CD8-positive, alpha-beta memory T cell (primary cell): ENCODE data around the gene DNAJA1. TPM values are rescaled to one million over a fixed set of nuclear protein-coding genes. Genes with fewer than 3 reads are reported as not detected.
"Not testable (repeated sequence)": the region's sequence is repeated elsewhere in the genome, so short reads cannot be mapped to it uniquely, and the experiment has no call there.

Experiments used
- CTCF ChIA-PET: fragments of 350-600 bp; sonication (Branson Sonifier 250); formaldehyde crosslinking; loops from one replicate; lab custom pipeline; 2021; ENCODE audit warnings: antibody characterized with exemption; lab: Charles Lee
- POLR2A ChIA-PET: fragments of 350-600 bp; sonication (Branson Sonifier 250); formaldehyde crosslinking; loops from one replicate; lab custom pipeline; 2021; ENCODE audit warnings: antibody characterized with exemption; lab: Charles Lee
- DNase-seq, 5 donors: peaks; one replicate each; pipeline versions ENCODE4 v3.0.0 to v3.0.0-alpha.2; 2020 to 2022; ENCODE audit warnings: mixed read lengths in 1 of 5
- H3K27ac ChIP-seq: one replicate; pipeline ENCODE4 v1.7.0; 2013; ENCODE audit warnings: low read depth, mild to moderate bottlenecking, low read length, moderate library complexity
- H3K27me3 ChIP-seq: 2 replicates; pipeline ENCODE4 v1.7.0; 2013; ENCODE audit warnings: low read length, mild to moderate bottlenecking; ENCODE audit not compliant: insufficient read depth, poor library complexity, severe bottlenecking
- H3K36me3 ChIP-seq: 2 replicates; pipeline ENCODE4 v1.7.0; 2013; ENCODE audit warnings: mild to moderate bottlenecking, low read length, moderate library complexity; ENCODE audit not compliant: insufficient read depth
- H3K4me1 ChIP-seq: 2 replicates; pipeline ENCODE4 v1.7.0; 2013; ENCODE audit warnings: mild to moderate bottlenecking, low read length, moderate library complexity; ENCODE audit not compliant: insufficient read depth
- H3K4me3 ChIP-seq: 2 replicates; pipeline ENCODE4 v1.7.0; 2013; ENCODE audit warnings: mild to moderate bottlenecking, low read length
- H3K9me3 ChIP-seq: 2 replicates; pipeline ENCODE4 v1.7.0; 2013; ENCODE audit warnings: mild to moderate bottlenecking, low read length
- H3K27ac Mint-ChIP-seq, 8 donors: one replicate each; pipeline ENCODE4 v1.8.0; 2020 to 2021; ENCODE audit warnings: mixed read lengths in 8 of 8, mild to moderate bottlenecking in 6 of 8, inconsistent platforms in 3 of 8, moderate library complexity in 3 of 8
- H3K27me3 Mint-ChIP-seq, 2 donors: one replicate each; pipeline ENCODE4 v1.8.0; 2020 to 2021; ENCODE audit warnings: mixed read lengths in 2 of 2, mild to moderate bottlenecking in 1 of 2, moderate library complexity in 1 of 2
- H3K36me3 Mint-ChIP-seq, 3 donors: one replicate each; pipeline ENCODE4 v1.8.0; 2020 to 2021; ENCODE audit warnings: mixed read lengths in 3 of 3, inconsistent platforms in 1 of 3, mild to moderate bottlenecking in 1 of 3
- H3K4me1 Mint-ChIP-seq, 3 donors: one replicate each; pipeline ENCODE4 v1.8.0; 2020 to 2021; ENCODE audit warnings: mixed read lengths in 3 of 3, inconsistent platforms in 1 of 3, mild to moderate bottlenecking in 1 of 3
- H3K4me3 Mint-ChIP-seq, 7 donors: one replicate each; pipeline ENCODE4 v1.8.0; 2020 to 2021; ENCODE audit warnings: mixed read lengths in 7 of 7, mild to moderate bottlenecking in 6 of 7, moderate library complexity in 4 of 7, inconsistent platforms in 2 of 7
- H3K9me3 Mint-ChIP-seq, 5 donors: one replicate each; pipeline ENCODE4 v1.8.0; 2020 to 2022; ENCODE audit warnings: mixed read lengths in 5 of 5, mild to moderate bottlenecking in 3 of 5, moderate library complexity in 2 of 5, inconsistent platforms in 1 of 5
- polyA plus RNA-seq: library from polyadenylated mRNA; unstranded; fragments of 300-500 nt; fragmentation: Illumina TruSeq; gene quantifications from one replicate; pipeline ENCODE4 v1.2.3, GENCODE V29; 2021
- total RNA-seq, 2 experiments: library from RNA; stranded (reverse); gene quantifications; one replicate each; pipeline ENCODE4 v1.2.3, GENCODE V29; 2021

DNAJA1 gene
- total and polyA plus RNA-seq, 3 experiments from 2014 or later, result 106 to 332 (median 318) TPM

DNA sequence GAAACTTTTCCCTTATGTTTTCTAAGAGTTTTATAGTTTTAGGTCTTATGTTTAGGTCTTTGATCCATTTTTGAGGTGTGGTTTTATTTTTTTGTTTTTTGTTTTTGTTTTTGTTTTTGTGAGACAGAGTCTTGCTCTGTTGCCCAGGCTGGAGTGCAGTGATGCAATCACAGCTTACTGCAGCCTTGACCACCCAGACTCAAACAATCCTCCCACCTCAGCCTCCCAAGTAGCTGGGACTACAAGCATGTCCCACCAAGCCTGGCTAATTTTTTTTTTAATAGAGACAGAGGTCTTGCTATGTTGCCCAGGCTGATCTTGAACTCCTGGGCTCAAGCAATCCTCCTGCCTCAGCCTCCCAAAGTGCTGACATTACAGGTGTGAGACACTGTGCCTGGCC is 19.7 kb upstream of the DNAJA1 start:
- CTCF ChIA-PET, POLR2A ChIA-PET: not testable (repeated sequence)

DNA sequence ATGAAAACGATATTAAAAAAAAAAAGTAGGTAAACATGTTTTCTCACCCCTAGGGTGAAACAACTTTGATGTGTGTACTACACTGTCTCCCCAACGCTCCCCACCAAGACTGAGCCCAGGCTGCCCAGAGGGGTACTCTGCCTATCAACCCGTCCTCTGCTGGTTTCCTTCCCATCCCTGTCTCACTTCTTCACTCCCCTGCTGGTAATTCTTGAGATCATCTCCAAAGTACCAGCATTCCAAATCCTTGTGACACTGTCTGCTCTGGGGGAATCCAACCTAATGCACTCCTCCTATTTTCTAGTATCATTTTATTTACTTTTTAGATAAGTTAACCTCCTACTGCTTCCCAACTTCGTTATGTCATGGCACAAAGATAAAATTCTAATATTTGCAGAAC is 17.3 kb upstream of the DNAJA1 start:
- peak overlapping the region in 2 of 8 donors; percentile 55 to 75 for H3K27ac Mint-ChIP-seq
- no peak overlapping the region for H3K4me3 Mint-ChIP-seq
- no peaks in the 10 kb centered on the region for H3K9me3 Mint-ChIP-seq
- H3K36me3 ChIP-seq, result no peaks in the 10 kb centered on the region
- H3K36me3 Mint-ChIP-seq, result peaks cover 0 to 2% (median 2%) of the 10 kb centered on the region in 3 donors
- ChIA-PET CTCF (no interaction called here), POLR2A (no interaction called here)
- H3K4me1 Mint-ChIP-seq, result peaks cover 0 to under 1% (median 0%) of the 10 kb centered on the region in 3 donors
- H3K27me3 Mint-ChIP-seq, result no peaks in the 10 kb centered on the region
- no peaks in the 10 kb centered on the region for H3K27me3 ChIP-seq
- no peak overlapping the region for H3K4me3 ChIP-seq
- H3K27ac ChIP-seq, result no peak overlapping the region
- no peaks in the 10 kb centered on the region for H3K4me1 ChIP-seq
- no peak for DNase-seq
- no peaks in the 10 kb centered on the region for H3K9me3 ChIP-seq

More for the DNA sequence above, 19.7 kb upstream of the DNAJA1 start:
- Mint-ChIP-seq H3K4me1 (peaks cover 11 to 22% (median 17%) of the 10 kb centered on the region in 3 donors), H3K27ac (peak overlapping the region in 1 of 8 donors; percentile 49)
- not testable (repeated sequence) for H3K4me3 ChIP-seq, H3K27me3 ChIP-seq, H3K4me3 Mint-ChIP-seq, H3K27ac ChIP-seq, H3K36me3 Mint-ChIP-seq, H3K27me3 Mint-ChIP-seq, H3K9me3 ChIP-seq, H3K9me3 Mint-ChIP-seq, DNase-seq, H3K36me3 ChIP-seq
- peaks cover 10% of the 10 kb centered on the region for H3K4me1 ChIP-seq

DNA sequence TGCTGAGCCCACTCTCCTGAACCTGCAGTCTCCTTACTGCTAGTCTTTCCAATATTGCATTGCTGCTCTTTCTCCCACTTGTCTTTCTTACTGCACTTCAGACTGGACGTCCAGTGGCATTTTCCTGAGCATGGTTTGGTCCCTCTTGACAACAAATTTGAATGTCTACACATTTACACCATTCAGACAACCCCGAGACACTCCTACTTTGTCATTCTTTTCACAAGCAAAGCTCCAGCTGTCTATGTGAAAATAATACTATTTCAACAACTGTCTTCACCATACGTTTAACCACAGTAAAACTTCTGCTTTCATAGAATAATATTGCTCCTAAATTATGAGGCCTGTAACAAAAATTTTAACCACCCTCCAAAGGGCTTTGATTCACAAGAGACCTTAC is 13.2 kb upstream of the DNAJA1 start:
- no peak overlapping the region for H3K4me3 ChIP-seq
- Mint-ChIP-seq H3K27ac (peak overlapping the region in 1 of 8 donors; percentile 63), H3K4me3 (no peak overlapping the region), H3K27me3 (no peaks in the 10 kb centered on the region), H3K36me3 (peaks cover 0 to 3% (median 2%) of the 10 kb centered on the region in 3 donors), H3K9me3 (no peaks in the 10 kb centered on the region), H3K4me1 (no peaks in the 10 kb centered on the region)
- CTCF ChIA-PET, result interaction anchor here (2.0 kb wide), 1 partner anchor 11 kb away, joined by 5 read pairs; no protein-coding TSS in a partner anchor
- no peaks in the 10 kb centered on the region for H3K27me3 ChIP-seq
- H3K9me3 ChIP-seq, result no peaks in the 10 kb centered on the region
- no peaks in the 10 kb centered on the region for H3K36me3 ChIP-seq
- DNase-seq, result no peak
- POLR2A ChIA-PET, result no interaction called here
- no peaks in the 10 kb centered on the region for H3K4me1 ChIP-seq
- H3K27ac ChIP-seq, result no peak overlapping the region

DNA sequence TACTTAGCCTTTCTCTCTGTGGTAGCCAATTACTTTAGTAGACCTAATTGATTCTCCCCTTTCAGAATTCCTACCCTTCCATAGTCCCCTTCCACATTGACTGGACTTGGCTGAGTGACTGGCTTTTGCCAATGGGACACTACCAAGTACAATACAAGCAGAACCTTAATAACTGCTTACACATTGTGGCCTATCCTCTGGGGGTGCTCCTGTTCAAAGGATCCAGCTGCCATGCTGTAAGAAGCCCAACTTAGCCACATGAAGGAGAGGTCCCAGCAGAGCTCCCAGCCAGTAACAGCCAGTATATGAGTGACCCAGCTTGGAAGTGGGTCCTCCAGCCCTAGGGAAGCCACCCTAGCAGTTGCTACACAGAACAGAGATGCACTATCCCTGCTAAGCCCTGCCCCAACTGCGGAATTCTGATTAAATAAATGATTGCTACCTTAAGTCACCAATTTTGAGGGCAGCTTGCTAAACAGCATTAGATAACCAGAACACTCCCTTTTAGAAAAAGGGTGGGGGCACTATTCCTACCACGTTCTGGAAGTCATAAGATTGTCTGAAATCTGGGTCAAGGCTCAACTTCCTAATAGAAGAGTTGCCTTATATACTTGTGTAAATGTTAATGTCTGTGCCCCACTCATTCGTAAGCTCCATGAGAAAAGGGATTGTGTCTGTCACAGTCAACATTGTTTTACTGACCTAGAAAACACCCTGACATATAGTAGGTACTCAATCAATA is 12.6 kb upstream of the DNAJA1 start:
- POLR2A ChIA-PET, result interaction anchor here (0.6 kb wide), 2 partner anchors 13 to 62 kb away, joined by 3 to 6 read pairs; no protein-coding TSS in a partner anchor
- CTCF ChIA-PET, result interaction anchor here (2.0 kb wide), 1 partner anchor 10 kb away, joined by 5 read pairs; no protein-coding TSS in a partner anchor

DNA sequence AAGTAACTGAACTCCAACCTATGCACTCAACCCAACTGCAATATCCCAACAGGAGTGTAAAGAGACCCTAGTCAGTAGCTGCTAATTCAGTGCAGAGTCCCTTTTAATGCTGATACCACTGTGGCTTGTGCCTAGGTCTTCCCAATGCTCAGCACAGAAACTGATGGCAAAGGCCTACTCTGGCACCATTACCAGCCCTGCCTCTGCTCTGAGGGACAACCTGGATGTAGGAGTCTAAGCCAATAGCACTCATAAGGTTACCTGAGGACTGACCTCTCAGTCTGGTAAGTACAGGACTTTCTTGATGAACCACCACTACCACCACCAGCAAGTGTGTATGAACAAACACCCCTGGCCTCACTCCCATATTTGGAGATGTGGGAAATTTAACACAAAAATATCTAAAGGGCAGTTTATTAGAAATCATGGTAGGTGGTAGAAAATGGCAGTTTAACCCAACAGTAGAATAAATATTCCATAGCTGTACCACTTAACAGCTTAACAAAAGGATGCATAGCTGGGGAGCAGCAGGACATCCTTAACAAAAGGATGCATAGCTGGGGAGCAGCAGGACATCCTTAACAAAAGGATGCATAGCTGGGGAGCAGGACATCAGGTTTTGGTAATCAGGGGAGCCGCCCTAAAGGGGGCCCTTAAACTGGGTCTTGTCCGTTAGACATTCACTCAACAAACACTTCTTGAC is 11.0 kb upstream of the DNAJA1 start:
- Mint-ChIP-seq H3K36me3 (peaks cover 0 to 4% (median 2%) of the 10 kb centered on the region in 3 donors), H3K27me3 (no peaks in the 10 kb centered on the region), H3K9me3 (no peaks in the 10 kb centered on the region), H3K27ac (peak overlapping the region in 1 of 8 donors; percentile 54), H3K4me1 (no peaks in the 10 kb centered on the region), H3K4me3 (no peak overlapping the region)
- no peaks in the 10 kb centered on the region for H3K27me3 ChIP-seq
- H3K27ac ChIP-seq, result no peak overlapping the region
- no peak for DNase-seq
- H3K4me1 ChIP-seq, result no peaks in the 10 kb centered on the region
- no peaks in the 10 kb centered on the region for H3K9me3 ChIP-seq
- H3K36me3 ChIP-seq, result peaks cover 4% of the 10 kb centered on the region
- POLR2A ChIA-PET, result no interaction called here
- CTCF ChIA-PET, result interaction anchor here (2.0 kb wide), 1 partner anchor 8 kb away, joined by 5 read pairs; no protein-coding TSS in a partner anchor
- no peak overlapping the region for H3K4me3 ChIP-seq

More for the DNA sequence above, 12.6 kb upstream of the DNAJA1 start:
- peaks cover 3% of the 10 kb centered on the region for H3K36me3 ChIP-seq
- H3K27me3 ChIP-seq, result no peaks in the 10 kb centered on the region
- DNase-seq, result no peak
- no peak overlapping the region for H3K27ac ChIP-seq
- Mint-ChIP-seq H3K27me3 (no peaks in the 10 kb centered on the region), H3K27ac (no peak overlapping the region), H3K4me3 (no peak overlapping the region), H3K36me3 (peaks cover 0 to 4% (median 2%) of the 10 kb centered on the region in 3 donors), H3K4me1 (no peaks in the 10 kb centered on the region), H3K9me3 (no peaks in the 10 kb centered on the region)
- H3K9me3 ChIP-seq, result no peaks in the 10 kb centered on the region
- H3K4me1 ChIP-seq, result no peaks in the 10 kb centered on the region
- no peak overlapping the region for H3K4me3 ChIP-seq

DNA sequence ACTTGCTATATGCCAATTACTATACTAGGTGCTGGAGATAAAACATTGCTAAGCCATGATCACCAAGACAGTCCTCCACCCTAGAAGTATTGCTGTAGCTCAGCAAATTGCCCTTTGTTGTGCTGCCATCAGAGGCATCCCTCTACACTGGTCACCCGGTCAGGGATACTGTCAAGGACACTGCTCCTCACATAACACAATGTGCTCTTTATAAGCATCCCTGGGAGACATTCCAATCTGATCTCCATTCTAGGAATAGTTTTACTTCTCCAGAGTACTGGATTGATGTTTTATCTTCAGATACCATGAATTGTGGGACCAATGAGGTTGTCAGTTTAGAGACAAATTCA is 10.4 kb upstream of the DNAJA1 start:
- DNase-seq, result no peak
- Mint-ChIP-seq H3K4me3 (no peak overlapping the region), H3K27me3 (no peaks in the 10 kb centered on the region), H3K4me1 (no peaks in the 10 kb centered on the region), H3K27ac (peak overlapping the region in 2 of 8 donors; percentile 3 to 54), H3K9me3 (no peaks in the 10 kb centered on the region), H3K36me3 (peaks cover 0 to 7% (median 2%) of the 10 kb centered on the region in 3 donors)
- ChIA-PET CTCF (no interaction called here), POLR2A (no interaction called here)
- Histone ChIP-seq H3K27me3 (no peaks in the 10 kb centered on the region), H3K36me3 (peaks cover 4% of the 10 kb centered on the region), H3K9me3 (no peaks in the 10 kb centered on the region), H3K4me1 (no peaks in the 10 kb centered on the region), H3K27ac (no peak overlapping the region), H3K4me3 (no peak overlapping the region)

DNA sequence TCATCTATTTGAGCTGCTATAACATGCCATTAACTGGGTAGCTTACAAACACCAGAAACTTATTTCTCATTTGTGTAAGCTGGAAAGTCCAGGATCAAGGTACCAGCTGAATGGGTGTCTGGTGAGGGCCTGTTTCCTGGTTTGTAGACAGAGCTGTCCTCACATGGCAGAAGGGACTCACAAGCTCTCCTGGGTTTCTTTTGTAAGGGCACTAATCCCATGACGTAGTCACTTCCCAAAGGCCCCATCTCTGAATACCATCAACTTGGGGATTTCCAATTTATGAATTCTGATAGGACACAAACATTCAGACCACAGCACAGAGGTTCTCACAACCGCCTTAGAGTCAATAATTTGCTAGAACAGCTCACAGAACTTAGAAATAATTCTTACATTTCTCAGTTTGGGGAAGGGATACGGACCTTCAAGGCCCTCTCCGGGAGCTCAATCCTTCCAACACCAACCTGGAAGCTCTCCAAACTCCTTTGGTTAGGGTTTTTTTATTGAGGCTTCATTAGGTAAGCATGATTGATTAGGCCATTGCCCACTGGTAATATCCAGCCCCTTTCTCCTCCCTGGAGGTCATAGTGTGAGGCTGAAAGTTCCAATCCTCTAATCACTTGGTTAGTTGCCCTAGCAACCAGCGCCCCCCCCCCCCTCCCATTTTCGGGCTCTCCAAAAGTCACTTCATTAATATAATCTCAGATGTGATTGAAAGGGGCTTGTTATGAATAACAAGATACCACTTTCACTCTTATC is 7.6 kb upstream of the DNAJA1 start:
- no peak overlapping the region for H3K4me3 Mint-ChIP-seq

More for the DNA sequence above, 7.6 kb upstream of the DNAJA1 start:
- Mint-ChIP-seq H3K36me3 (peaks cover 0 to 14% (median 5%) of the 10 kb centered on the region in 3 donors), H3K4me1 (peaks cover 14 to 19% (median 17%) of the 10 kb centered on the region in 3 donors), H3K27me3 (no peaks in the 10 kb centered on the region), H3K27ac (no peak overlapping the region), H3K9me3 (no peaks in the 10 kb centered on the region)
- H3K36me3 ChIP-seq, result peaks cover 4% of the 10 kb centered on the region
- ChIA-PET POLR2A (no interaction called here), CTCF (no interaction called here)
- no peak for DNase-seq
- H3K27me3 ChIP-seq, result no peaks in the 10 kb centered on the region
- H3K4me1 ChIP-seq, result no peaks in the 10 kb centered on the region
- H3K9me3 ChIP-seq, result no peaks in the 10 kb centered on the region
- no peak overlapping the region for H3K27ac ChIP-seq
- H3K4me3 ChIP-seq, result no peak overlapping the region
